Astrocyte (in vitro differentiated cells and primary cell): Measurements from ENCODE around the gene PPP1R7. TPM values are rescaled to one million over a fixed set of nuclear protein-coding genes. Genes with fewer than 3 reads are reported as not detected.

ENCODE experiments used
- DNase-seq: peaks from one replicate; pipeline ENCODE4 v3.0.0-alpha.2; 2010; ENCODE audit warnings: low read depth
- FAIRE-seq: peaks from 2 replicates; lab custom pipeline; 2011; peaks lifted over from hg19 to GRCh38; lab: Jason Lieb, UNC
- H2AFZ ChIP-seq: 2 replicates; pipeline ENCODE4 v1.6.0; 2012; ENCODE audit warnings: low read depth, low read length, inconsistent platforms
- H3K27ac ChIP-seq: 2 replicates; pipeline ENCODE4 v1.5.1; 2011; ENCODE audit warnings: low read depth, low read length, inconsistent platforms
- H3K27me3 ChIP-seq: 2 replicates; pipeline ENCODE4 v1.6.0; 2011; ENCODE audit warnings: low read length, inconsistent platforms; ENCODE audit not compliant: insufficient read depth
- H3K36me3 ChIP-seq: 2 replicates; pipeline ENCODE4 v1.5.1; 2011; ENCODE audit warnings: low read length, inconsistent platforms; ENCODE audit not compliant: insufficient read depth
- H3K4me1 ChIP-seq: 2 replicates; pipeline ENCODE4 v1.5.1; 2011; ENCODE audit warnings: low read length, inconsistent platforms; ENCODE audit not compliant: insufficient read depth
- H3K4me2 ChIP-seq: 2 replicates; pipeline ENCODE4 v1.6.0; 2012; ENCODE audit warnings: low read length, inconsistent platforms
- H3K4me3 ChIP-seq: 2 replicates; pipeline ENCODE4 v1.5.1; 2011; ENCODE audit warnings: low read depth, mild to moderate bottlenecking, low read length, inconsistent platforms; ENCODE audit not compliant: insufficient read depth
- H3K79me2 ChIP-seq: 2 replicates; pipeline ENCODE4 v1.6.0; 2012; ENCODE audit warnings: mild to moderate bottlenecking, low read length, inconsistent platforms; ENCODE audit not compliant: insufficient read depth
- H3K9ac ChIP-seq: 2 replicates; pipeline ENCODE4 v1.6.0; 2012; ENCODE audit warnings: mild to moderate bottlenecking, low read length, inconsistent platforms
- H3K9me3 ChIP-seq: 2 replicates; pipeline ENCODE4 v1.5.1; 2012; ENCODE audit warnings: low read depth, mild to moderate bottlenecking, low read length, inconsistent platforms; ENCODE audit not compliant: insufficient read depth
- H4K20me1 ChIP-seq: 2 replicates; pipeline ENCODE4 v1.6.0; 2012; ENCODE audit warnings: low read length, inconsistent platforms; ENCODE audit not compliant: insufficient read depth
- H3K27ac Mint-ChIP-seq: one replicate; pipeline ENCODE4 v1.8.0; 2021; ENCODE audit warnings: mild to moderate bottlenecking, mixed read lengths; ENCODE audit not compliant: unreplicated experiment
- H3K27me3 Mint-ChIP-seq: one replicate; pipeline ENCODE4 v1.8.0; 2021; ENCODE audit warnings: low read depth, mixed read lengths; ENCODE audit not compliant: unreplicated experiment
- H3K36me3 Mint-ChIP-seq: one replicate; pipeline ENCODE4 v1.8.0; 2021; ENCODE audit warnings: low read depth, mixed read lengths; ENCODE audit not compliant: unreplicated experiment
- H3K4me1 Mint-ChIP-seq: one replicate; pipeline ENCODE4 v1.8.0; 2021; ENCODE audit warnings: low read depth, mixed read lengths; ENCODE audit not compliant: unreplicated experiment
- H3K4me3 Mint-ChIP-seq: one replicate; pipeline ENCODE4 v1.8.0; 2021; ENCODE audit warnings: mild to moderate bottlenecking, moderate library complexity, mixed read lengths; ENCODE audit not compliant: unreplicated experiment
- H3K9me3 Mint-ChIP-seq: one replicate; pipeline ENCODE4 v1.8.0; 2021; ENCODE audit warnings: mild to moderate bottlenecking, mixed read lengths; ENCODE audit not compliant: unreplicated experiment
- EZH2 ChIP-seq: IDR thresholded peaks from 2 replicates; pipeline ENCODE4 v1.6.1; 2012; ENCODE audit warnings: mild to moderate bottlenecking, low read length, inconsistent platforms; ENCODE audit not compliant: insufficient read depth
- total RNA-seq: library from RNA; stranded (reverse); gene quantifications from 2 replicates; pipeline ENCODE4 v1.2.1, GENCODE V29; 2021
- TF ChIP-seq, protein P1 (sequence below): IDR thresholded peaks from 2 replicates; pipeline ENCODE4 v1.5.1; 2011; ENCODE audit warnings: low read depth, mild to moderate bottlenecking, inconsistent platforms, low read length, moderate library complexity; ENCODE audit not compliant: insufficient read depth

PPP1R7 gene
- total RNA-seq, 1 donor from 2014 or later = 53.4 TPM

DNA sequence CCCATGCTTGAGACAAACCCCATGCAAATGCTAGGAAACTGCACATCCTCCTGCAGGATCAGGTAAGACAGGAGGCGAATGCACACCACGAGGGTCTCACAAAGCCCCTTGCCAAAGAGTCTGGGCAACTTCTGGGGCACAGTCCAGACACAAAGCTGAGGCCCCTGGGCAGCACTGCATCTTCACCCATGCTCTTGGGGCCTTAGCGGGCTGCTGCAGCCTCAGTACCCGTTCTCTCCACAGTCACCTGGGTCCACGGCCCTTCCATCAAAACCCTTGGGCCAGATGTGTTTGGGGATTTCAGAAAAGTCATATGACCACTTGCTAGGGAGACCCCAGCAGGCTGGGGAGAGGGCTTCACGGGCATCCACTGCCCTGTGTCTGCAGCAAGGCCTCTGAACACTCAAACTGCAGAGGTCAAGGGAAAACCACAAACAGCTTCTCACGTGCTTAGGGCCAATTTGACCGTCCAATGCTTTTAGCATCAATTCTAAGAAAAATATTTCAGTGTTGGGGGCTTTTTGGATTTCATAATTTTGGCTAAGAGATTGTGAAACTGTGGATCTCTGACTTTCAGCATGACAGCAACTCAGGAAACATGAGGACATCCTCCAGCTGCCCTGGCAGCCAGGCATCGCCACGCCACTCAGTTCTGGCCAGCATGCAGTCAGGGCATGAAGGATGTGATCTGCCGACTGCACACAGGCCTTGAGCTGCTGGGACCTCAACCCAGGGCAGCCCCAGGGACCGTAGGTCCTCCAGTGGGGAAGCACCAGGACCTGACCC is 21.0 kb upstream of the PPP1R7 start:
- Histone ChIP-seq H3K4me1 (no peaks in the 10 kb centered on the region), H3K36me3 (no peaks in the 10 kb centered on the region), H3K79me2 (no peaks in the 10 kb centered on the region), H3K9ac (no peak overlapping the region), H4K20me1 (no peaks in the 10 kb centered on the region), H3K4me2 (no peak overlapping the region), H2AFZ (no peak overlapping the region), H3K27me3 (no peaks in the 10 kb centered on the region), H3K27ac (no peak overlapping the region), H3K9me3 (no peaks in the 10 kb centered on the region), H3K4me3 (no peak overlapping the region)
- H3K4me3 Mint-ChIP-seq = no peak overlapping the region
- FAIRE-seq (no peak), DNase-seq (no peak)
- no peaks in the 10 kb centered on the region for H3K4me1 Mint-ChIP-seq
- H3K27me3 Mint-ChIP-seq = peaks cover 17% of the 10 kb centered on the region
- no peak overlapping the region for H3K27ac Mint-ChIP-seq
- TF ChIP-seq EZH2 = no peak
- TF ChIP-seq, protein P1, sequence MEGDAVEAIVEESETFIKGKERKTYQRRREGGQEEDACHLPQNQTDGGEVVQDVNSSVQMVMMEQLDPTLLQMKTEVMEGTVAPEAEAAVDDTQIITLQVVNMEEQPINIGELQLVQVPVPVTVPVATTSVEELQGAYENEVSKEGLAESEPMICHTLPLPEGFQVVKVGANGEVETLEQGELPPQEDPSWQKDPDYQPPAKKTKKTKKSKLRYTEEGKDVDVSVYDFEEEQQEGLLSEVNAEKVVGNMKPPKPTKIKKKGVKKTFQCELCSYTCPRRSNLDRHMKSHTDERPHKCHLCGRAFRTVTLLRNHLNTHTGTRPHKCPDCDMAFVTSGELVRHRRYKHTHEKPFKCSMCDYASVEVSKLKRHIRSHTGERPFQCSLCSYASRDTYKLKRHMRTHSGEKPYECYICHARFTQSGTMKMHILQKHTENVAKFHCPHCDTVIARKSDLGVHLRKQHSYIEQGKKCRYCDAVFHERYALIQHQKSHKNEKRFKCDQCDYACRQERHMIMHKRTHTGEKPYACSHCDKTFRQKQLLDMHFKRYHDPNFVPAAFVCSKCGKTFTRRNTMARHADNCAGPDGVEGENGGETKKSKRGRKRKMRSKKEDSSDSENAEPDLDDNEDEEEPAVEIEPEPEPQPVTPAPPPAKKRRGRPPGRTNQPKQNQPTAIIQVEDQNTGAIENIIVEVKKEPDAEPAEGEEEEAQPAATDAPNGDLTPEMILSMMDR = no peak
- no peaks in the 10 kb centered on the region for H3K9me3 Mint-ChIP-seq
- H3K36me3 Mint-ChIP-seq = peaks cover 9% of the 10 kb centered on the region

DNA sequence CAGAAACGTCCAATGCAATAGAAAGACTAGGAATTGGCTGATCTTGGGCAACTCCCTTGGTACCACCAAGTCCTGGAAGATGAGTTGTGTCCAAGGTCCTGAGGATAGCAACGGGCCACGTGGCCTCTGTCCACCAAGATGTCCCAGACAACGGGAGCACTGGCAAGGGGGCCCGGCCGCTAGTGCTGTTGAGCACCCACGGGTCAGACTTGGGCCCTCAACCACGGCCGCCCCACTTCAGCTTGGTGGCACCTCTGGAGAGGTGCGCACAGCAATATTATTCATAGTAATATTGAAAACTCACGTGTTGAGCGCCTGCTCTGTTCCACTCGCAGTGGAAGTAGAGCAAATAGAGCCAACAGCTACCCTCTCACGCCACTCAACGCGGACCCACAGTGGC is 20.0 kb upstream of the PPP1R7 start:
- no peak overlapping the region for H3K27ac Mint-ChIP-seq
- peaks cover 9% of the 10 kb centered on the region for H3K36me3 Mint-ChIP-seq
- no peaks in the 10 kb centered on the region for H3K4me1 Mint-ChIP-seq
- H3K9me3 Mint-ChIP-seq = no peaks in the 10 kb centered on the region
- FAIRE-seq = no peak
- TF ChIP-seq EZH2 = no peak
- TF ChIP-seq, protein P1 = no peak
- H3K27me3 Mint-ChIP-seq = peaks cover 17% of the 10 kb centered on the region
- H3K9ac ChIP-seq = no peak overlapping the region
- H3K27me3 ChIP-seq = no peaks in the 10 kb centered on the region
- H3K27ac ChIP-seq = no peak overlapping the region
- DNase-seq = no peak
- H3K4me1 ChIP-seq = no peaks in the 10 kb centered on the region
- no peak overlapping the region for H3K4me3 Mint-ChIP-seq
- no peaks in the 10 kb centered on the region for H3K79me2 ChIP-seq
- no peak overlapping the region for H3K4me2 ChIP-seq
- H4K20me1 ChIP-seq = no peaks in the 10 kb centered on the region
- H2AFZ ChIP-seq = no peak overlapping the region
- no peaks in the 10 kb centered on the region for H3K36me3 ChIP-seq
- H3K9me3 ChIP-seq = no peaks in the 10 kb centered on the region
- H3K4me3 ChIP-seq = no peak overlapping the region

DNA sequence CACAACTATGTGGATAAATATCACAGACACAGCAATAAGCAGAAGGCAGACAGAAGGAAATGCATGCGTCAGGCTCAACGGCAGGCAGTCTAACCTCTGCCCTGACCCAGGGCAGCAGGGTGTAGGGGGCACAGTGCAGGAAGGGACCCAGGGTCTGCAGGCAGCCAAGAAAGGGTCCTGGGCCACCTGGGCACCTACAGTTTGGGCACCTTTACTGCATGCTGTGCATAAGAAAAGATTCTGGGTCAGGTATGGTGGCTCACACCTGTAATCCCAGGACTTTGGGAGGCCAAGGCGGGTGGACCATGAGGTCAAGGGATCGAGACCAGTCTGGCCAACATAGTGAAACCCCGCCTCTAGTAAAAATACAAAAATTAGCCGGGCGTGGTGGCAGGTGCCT is 18.7 kb upstream of the PPP1R7 start:
- no peak overlapping the region for H3K27ac Mint-ChIP-seq
- no peak overlapping the region for H3K4me2 ChIP-seq
- H3K27me3 ChIP-seq = no peaks in the 10 kb centered on the region
- no peaks in the 10 kb centered on the region for H4K20me1 ChIP-seq
- H3K4me1 ChIP-seq = no peaks in the 10 kb centered on the region
- H3K27ac ChIP-seq = no peak overlapping the region
- peaks cover 24% of the 10 kb centered on the region for H3K27me3 Mint-ChIP-seq
- no peak for FAIRE-seq
- TF ChIP-seq EZH2 = no peak
- TF ChIP-seq, protein P1 = no peak
- no peaks in the 10 kb centered on the region for H3K9me3 ChIP-seq
- no peak overlapping the region for H3K4me3 Mint-ChIP-seq
- H3K9ac ChIP-seq = no peak overlapping the region
- no peaks in the 10 kb centered on the region for H3K9me3 Mint-ChIP-seq
- H3K79me2 ChIP-seq = no peaks in the 10 kb centered on the region
- no peaks in the 10 kb centered on the region for H3K36me3 ChIP-seq
- no peaks in the 10 kb centered on the region for H3K4me1 Mint-ChIP-seq
- H3K4me3 ChIP-seq = no peak overlapping the region
- no peak overlapping the region for H2AFZ ChIP-seq
- DNase-seq = no peak
- peaks cover 9% of the 10 kb centered on the region for H3K36me3 Mint-ChIP-seq
